GM04503 (cell line): ENCODE results near the gene UNC5C.

ENCODE experiments used
- DNase-seq: peaks from one replicate; pipeline ENCODE4 v3.0.0-alpha.2; 2012; ENCODE audit warnings: low read depth

UNC5C gene

GRCh38 chr4:95120456-95120855, 428.3 kb downstream of the UNC5C start:
- no peak for DNase-seq

DNA sequence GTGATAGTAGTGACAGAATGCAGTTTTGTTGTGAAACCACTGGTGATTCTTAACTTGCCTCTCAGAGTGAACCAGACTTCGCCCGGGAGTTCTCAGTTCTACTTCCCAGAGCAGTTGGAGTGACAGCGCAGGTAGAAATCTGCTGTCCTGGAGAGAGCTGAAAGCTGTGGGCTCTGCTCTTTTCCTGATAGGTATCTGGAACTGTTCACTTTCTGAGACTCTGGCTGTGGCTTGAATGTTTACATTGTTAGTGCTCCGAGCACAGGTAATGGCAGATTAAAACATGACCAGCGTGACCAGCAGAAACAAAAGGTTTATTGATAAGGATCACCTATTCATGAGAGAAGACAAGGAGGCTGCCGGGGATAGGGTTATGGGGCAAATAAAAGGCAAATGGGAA, 430.3 kb downstream of the UNC5C start:
- DNase-seq: no peak

- no peak for DNase-seq
Measured at GRCh38 chr4:95114521-95114920, 434.3 kb downstream of the UNC5C start.
